CD14-positive monocyte (primary cell): ENCODE data around the gene UTP25. TPM values are rescaled to one million over a fixed set of nuclear protein-coding genes. Genes with fewer than 3 reads are reported as not detected.

ENCODE experiments used
- DNase-seq, 3 donors: peaks; one replicate each; pipeline ENCODE4 v3.0.0-alpha.2; 2011 to 2022
- H2AFZ ChIP-seq: 2 replicates; pipeline ENCODE4 v1.6.0; 2012; ENCODE audit warnings: mild to moderate bottlenecking, low read depth, low read length, inconsistent platforms; ENCODE audit not compliant: insufficient read depth, poor library complexity, severe bottlenecking
- H3K27ac ChIP-seq, 2 donors: 1 replicate in 1 of 2; 2 replicates in 1 of 2; pipeline ENCODE4 v1.5.1; 2012 to 2013; ENCODE audit warnings: low read length in 2 of 2, control low read depth in 1 of 2, inconsistent platforms in 1 of 2, low read depth in 1 of 2, mild to moderate bottlenecking in 1 of 2
- H3K27me3 ChIP-seq, 2 donors: one replicate each; pipeline versions ENCODE4 v1.6.0 to v1.6.1; 2011 to 2013; ENCODE audit warnings: low read length in 2 of 2; ENCODE audit not compliant: control insufficient read depth in 2 of 2, insufficient read depth in 2 of 2
- H3K36me3 ChIP-seq, 2 donors: replicated peaks in 1 of 2; 1 replicate in 1 of 2; 2 replicates in 1 of 2; pipeline versions ENCODE4 v1.5.1 to v1.6.1; 2012 to 2013; ENCODE audit warnings: low read length in 2 of 2, control low read depth in 1 of 2, inconsistent platforms in 1 of 2, mild to moderate bottlenecking in 1 of 2; ENCODE audit not compliant: insufficient read depth in 2 of 2, control insufficient read depth in 1 of 2
- H3K4me1 ChIP-seq, 2 donors: 1 replicate in 1 of 2; 2 replicates in 1 of 2; pipeline versions ENCODE4 v1.5.1 to v1.6.1; 2012 to 2013; ENCODE audit warnings: low read length in 2 of 2, control low read depth in 1 of 2, inconsistent platforms in 1 of 2, mild to moderate bottlenecking in 1 of 2, moderate library complexity in 1 of 2; ENCODE audit not compliant: insufficient read depth in 2 of 2, control insufficient read depth in 1 of 2
- H3K4me2 ChIP-seq: replicated peaks from 2 replicates; pipeline ENCODE3; 2012; ENCODE audit warnings: low read length, moderate library complexity, mild to moderate bottlenecking; ENCODE audit not compliant: poor library complexity, severe bottlenecking; ENCODE audit errors: extremely low read depth
- H3K4me3 ChIP-seq, 3 experiments: fragments of 200-600 bp in 1 of 3; sonication (generic) in 1 of 3; replicated peaks in 1 of 3; 1 replicate in 2 of 3; 2 replicates in 1 of 3; pipeline ENCODE4 v1.5.1; 2011 to 2013; ENCODE audit warnings: low read length in 3 of 3, mild to moderate bottlenecking in 3 of 3, control low read depth in 2 of 3, low read depth in 2 of 3, inconsistent platforms in 1 of 3, moderate library complexity in 1 of 3
- H3K79me2 ChIP-seq: 2 replicates; pipeline ENCODE4 v1.6.0; 2012; ENCODE audit warnings: mild to moderate bottlenecking, control low read depth, inconsistent platforms, low read length, moderate library complexity; ENCODE audit not compliant: insufficient read depth
- H3K9ac ChIP-seq: 2 replicates; pipeline ENCODE4 v1.6.0; 2017; ENCODE audit warnings: low read length, mild to moderate bottlenecking; ENCODE audit not compliant: insufficient read depth, poor library complexity, severe bottlenecking
- H3K9me3 ChIP-seq, 2 donors: replicated peaks in 1 of 2; 1 replicate in 1 of 2; 2 replicates in 1 of 2; pipeline versions ENCODE4 v1.5.1 to v1.6.1; 2012 to 2013; ENCODE audit warnings: low read length in 2 of 2, control low read depth in 1 of 2; ENCODE audit not compliant: control insufficient read depth in 1 of 2, insufficient read depth in 1 of 2
- H4K20me1 ChIP-seq: 2 replicates; pipeline ENCODE4 v1.6.0; 2012; ENCODE audit warnings: mild to moderate bottlenecking, low read length, control low read depth, moderate library complexity; ENCODE audit not compliant: insufficient read depth
- H3K27ac Mint-ChIP-seq, 7 donors: one replicate each; pipeline ENCODE4 v1.8.0; 2020; ENCODE audit warnings: mild to moderate bottlenecking in 7 of 7, mixed read lengths in 7 of 7, moderate library complexity in 6 of 7, inconsistent platforms in 2 of 7
- H3K27me3 Mint-ChIP-seq, 3 donors: one replicate each; pipeline ENCODE4 v1.8.0; 2021 to 2022; ENCODE audit warnings: low read depth in 3 of 3, mild to moderate bottlenecking in 3 of 3, mixed read lengths in 3 of 3, moderate library complexity in 3 of 3, inconsistent platforms in 1 of 3
- H3K36me3 Mint-ChIP-seq, 2 donors: one replicate each; pipeline ENCODE4 v1.8.0; 2020; ENCODE audit warnings: mixed read lengths in 2 of 2, inconsistent platforms in 1 of 2, mild to moderate bottlenecking in 1 of 2
- H3K4me1 Mint-ChIP-seq: one replicate; pipeline ENCODE4 v1.8.0; 2020; ENCODE audit warnings: mild to moderate bottlenecking, mixed read lengths
- H3K4me3 Mint-ChIP-seq, 2 donors: one replicate each; pipeline ENCODE4 v1.8.0; 2020; ENCODE audit warnings: mild to moderate bottlenecking in 2 of 2, mixed read lengths in 2 of 2, moderate library complexity in 1 of 2
- H3K9me3 Mint-ChIP-seq, 7 donors: one replicate each; pipeline ENCODE4 v1.8.0; 2020 to 2022; ENCODE audit warnings: mixed read lengths in 7 of 7, mild to moderate bottlenecking in 6 of 7, moderate library complexity in 6 of 7, inconsistent platforms in 2 of 7
- CTCF ChIP-seq: fragments of 200-600 bp; IDR thresholded peaks from one replicate; pipeline ENCODE4 v1.8.0; 2022; ENCODE audit warnings: antibody characterized with exemption, mild to moderate bottlenecking
- WGBS: methylation state at CpG from one replicate; pipeline ENCODE4 v1.1.5; 2013; ENCODE audit warnings: missing lambda C conversion rate; ENCODE audit not compliant: insufficient coverage; 5-methylcytosine and 5-hydroxymethylcytosine counted together
- intact Hi-C, 2 donors: fragments of 100-400 bp; cut with micrococcal nuclease; formaldehyde crosslinking; loops; one replicate each; pipeline versions ENCODE4 v1.15.0 to v1.15.1; 2023
- polyA plus RNA-seq, 3 donors: library from polyadenylated mRNA; depleted of rRNA in 1 of 3; unstranded in 2 of 3; stranded (reverse) in 1 of 3; fragments of 300-500 nt in 2 of 3; fragments of >200 nt in 1 of 3; fragmentation: Illumina TruSeq in 2 of 3; gene quantifications; 1 replicate in 2 of 3; 2 replicates in 1 of 3; pipeline ENCODE4 v1.2.3, GENCODE V29; 2012 to 2021

Gene UTP25
- polyA plus RNA-seq, 3 donors: 0.98 to 1.4 (median 1.1) TPM

GRCh38 chr1:209876078-209876800 lies 48.5 kb downstream of the UTP25 start:
- no peak for TF ChIP-seq CTCF
- no peaks in the 10 kb centered on the region for H3K9me3 ChIP-seq
- Mint-ChIP-seq H3K9me3 (peaks cover 0 to 2% (median 0%) of the 10 kb centered on the region in 7 donors), H3K4me3 (no peak overlapping the region), H3K4me1 (no peaks in the 10 kb centered on the region), H3K36me3 (no peaks in the 10 kb centered on the region), H3K27ac (no peak overlapping the region), H3K27me3 (peaks cover 3 to 7% (median 5%) of the 10 kb centered on the region in 3 donors)
- no peaks in the 10 kb centered on the region for H4K20me1 ChIP-seq
- 83% methylated on average over 1 of the region's 6 CpGs for WGBS
- intact Hi-C loops: no loop called here
- no peak overlapping the region for H3K9ac ChIP-seq
- no peaks in the 10 kb centered on the region for H3K79me2 ChIP-seq
- no peak overlapping the region for H3K4me2 ChIP-seq
- no peak for DNase-seq
- no peaks in the 10 kb centered on the region for H3K27me3 ChIP-seq
- no peak overlapping the region for H3K4me3 ChIP-seq
- no peak overlapping the region for H2AFZ ChIP-seq
- no peaks in the 10 kb centered on the region for H3K4me1 ChIP-seq
- no peaks in the 10 kb centered on the region for H3K36me3 ChIP-seq
- H3K27ac ChIP-seq: no peak overlapping the region

GRCh38 chr1:209877087-209877764 lies 49.5 kb downstream of the UTP25 start:
- no peak for DNase-seq
- no peaks in the 10 kb centered on the region for H3K4me1 Mint-ChIP-seq
- Histone ChIP-seq H3K27me3 (no peaks in the 10 kb centered on the region), H3K4me3 (no peak overlapping the region), H2AFZ (no peak overlapping the region), H3K27ac (no peak overlapping the region), H3K4me1 (no peaks in the 10 kb centered on the region), H4K20me1 (no peaks in the 10 kb centered on the region), H3K4me2 (no peak overlapping the region), H3K79me2 (no peaks in the 10 kb centered on the region), H3K9ac (no peak overlapping the region), H3K36me3 (no peaks in the 10 kb centered on the region), H3K9me3 (no peaks in the 10 kb centered on the region)
- peaks cover 0 to 2% (median 0%) of the 10 kb centered on the region in 7 donors for H3K9me3 Mint-ChIP-seq
- TF ChIP-seq CTCF: no peak
- no peak overlapping the region for H3K4me3 Mint-ChIP-seq
- intact Hi-C loops: no loop called here
- H3K27ac Mint-ChIP-seq: no peak overlapping the region
- peaks cover 3 to 6% (median 5%) of the 10 kb centered on the region in 3 donors for H3K27me3 Mint-ChIP-seq
- no peaks in the 10 kb centered on the region for H3K36me3 Mint-ChIP-seq
- 67% methylated on average over 1 of the region's 2 CpGs for WGBS
